HG03460 (cell line): ENCODE results near the gene RARA.
"Not testable (repeated sequence)": the region's sequence is repeated elsewhere in the genome, so short reads cannot be mapped to it uniquely, and the experiment has no call there.

Source experiments
- ATAC-seq: cut with Tn5 transposase; IDR thresholded peaks from one replicate; pipeline ENCODE4 v1.9.1; 2021; ENCODE audit not compliant: unreplicated experiment

Gene RARA

DNA sequence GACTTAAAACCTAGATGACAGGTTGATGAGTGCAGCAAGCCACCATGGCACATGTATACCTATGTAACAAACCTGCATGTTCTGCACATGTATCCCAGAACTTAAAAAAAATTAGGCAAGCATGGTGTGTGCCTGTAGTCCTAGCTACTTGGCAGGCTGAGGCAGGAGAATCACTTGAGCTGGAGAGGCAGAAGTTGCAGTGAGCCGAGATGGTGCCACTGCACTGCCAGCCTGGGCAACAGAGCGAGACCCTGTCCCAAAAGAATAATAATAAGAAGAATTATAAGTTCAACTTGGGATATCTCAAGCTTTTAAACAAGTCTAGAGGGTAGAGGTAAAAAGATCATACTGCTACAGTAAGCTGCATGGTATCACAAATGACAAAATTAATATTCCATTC lies 11.5 kb upstream of the RARA start:
- ATAC-seq: no peak

DNA sequence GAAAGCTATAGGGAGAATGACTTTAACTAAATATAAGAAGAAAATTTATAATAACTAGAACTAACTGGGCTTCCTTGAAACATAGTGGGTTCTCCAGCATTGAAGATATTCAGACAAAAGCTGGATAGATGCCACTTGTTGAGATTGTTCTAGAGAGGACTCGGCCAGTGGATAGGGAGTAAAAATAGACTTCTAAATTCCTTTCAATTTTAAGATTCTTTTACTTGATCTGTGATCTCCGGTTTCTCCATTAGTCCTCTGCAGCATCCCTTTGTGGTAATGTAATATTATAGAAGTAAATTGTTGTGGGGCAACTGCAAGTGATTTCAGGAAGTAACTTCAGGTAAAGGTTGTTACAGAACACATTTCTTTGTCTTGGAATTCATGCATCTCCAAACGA lies 10.3 kb upstream of the RARA start:
- ATAC-seq: no peak

GRCh38 chr17:40299159-40299757 lies 9.7 kb upstream of the RARA start:
- ATAC-seq: not testable (repeated sequence)

GRCh38 chr17:40301315-40301714 lies 7.7 kb upstream of the RARA start:
- ATAC-seq: no peak

DNA sequence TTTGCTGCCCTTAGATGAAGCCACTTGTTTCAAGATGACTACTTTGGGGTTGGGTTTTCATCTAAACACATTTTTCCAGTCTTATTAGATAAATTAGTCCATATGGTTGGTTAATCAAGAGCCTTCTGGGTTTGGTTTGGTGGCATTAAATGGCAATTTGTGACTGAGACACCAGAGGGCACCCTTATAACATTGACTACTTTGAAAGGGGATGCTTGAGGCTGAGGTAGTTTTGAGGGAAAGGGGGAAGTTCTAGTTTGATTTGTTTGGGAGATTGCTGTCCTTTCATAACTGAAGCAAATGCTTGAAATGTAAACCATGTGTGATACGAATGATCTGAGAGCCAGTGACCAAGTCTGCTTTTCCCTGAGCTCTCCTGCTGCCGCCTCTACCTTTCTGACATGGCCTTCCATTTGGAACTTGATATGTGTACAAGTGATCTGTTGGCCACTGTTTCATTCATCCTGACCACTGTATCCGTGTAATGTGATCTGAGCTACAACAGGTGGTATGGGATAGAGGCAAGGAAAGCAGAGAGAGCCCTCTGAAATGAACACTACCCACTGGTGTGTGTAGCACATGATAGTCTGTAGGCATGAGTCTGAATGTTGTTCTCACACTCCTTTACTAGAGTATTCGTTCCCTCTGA lies 5.8 kb upstream of the RARA start:
- ATAC-seq: no peak

- no peak for ATAC-seq
These were observed 5.0 kb upstream of the RARA start for GRCh38 chr17:40303708-40304551.

DNA sequence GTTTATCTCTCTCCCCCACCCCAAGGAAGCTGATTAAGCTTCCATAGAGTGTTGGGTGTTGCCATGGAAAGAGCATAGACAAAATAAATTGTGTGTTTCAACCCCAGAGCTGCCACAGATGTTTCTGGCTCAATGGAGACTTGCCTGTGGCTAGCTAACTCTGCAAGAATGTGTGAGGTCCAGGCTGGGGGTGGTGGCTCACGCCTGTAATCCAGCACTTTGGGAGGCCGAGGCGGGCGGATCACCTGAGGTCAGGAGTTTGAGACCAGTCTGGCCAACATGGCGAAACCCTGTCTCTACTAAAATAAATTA lies 4.5 kb upstream of the RARA start:
- not testable (repeated sequence) for ATAC-seq

- not testable (repeated sequence) for ATAC-seq
These were observed 4.1 kb upstream of the RARA start for GRCh38 chr17:40304866-40305265.

DNA sequence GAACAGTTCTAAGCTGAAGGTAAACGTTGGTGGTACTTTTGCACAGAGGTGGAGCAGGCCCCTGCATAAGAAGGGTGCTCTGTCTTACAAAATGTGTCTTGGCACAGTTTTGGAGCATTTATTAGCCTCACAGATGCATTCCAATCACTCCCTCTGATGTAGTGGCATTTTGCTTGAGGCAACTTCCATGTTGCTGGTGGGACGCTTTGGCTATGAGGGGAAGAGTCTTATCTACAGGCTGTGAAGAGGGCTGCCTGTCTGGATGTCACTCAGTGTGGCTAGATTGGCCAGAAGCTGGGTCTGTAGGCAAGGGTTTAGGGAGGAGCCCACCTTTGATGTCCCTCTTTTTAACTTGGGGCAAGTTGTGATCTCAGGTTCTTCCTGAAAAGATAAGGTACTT lies 2.6 kb upstream of the RARA start:
- no peak for ATAC-seq

DNA sequence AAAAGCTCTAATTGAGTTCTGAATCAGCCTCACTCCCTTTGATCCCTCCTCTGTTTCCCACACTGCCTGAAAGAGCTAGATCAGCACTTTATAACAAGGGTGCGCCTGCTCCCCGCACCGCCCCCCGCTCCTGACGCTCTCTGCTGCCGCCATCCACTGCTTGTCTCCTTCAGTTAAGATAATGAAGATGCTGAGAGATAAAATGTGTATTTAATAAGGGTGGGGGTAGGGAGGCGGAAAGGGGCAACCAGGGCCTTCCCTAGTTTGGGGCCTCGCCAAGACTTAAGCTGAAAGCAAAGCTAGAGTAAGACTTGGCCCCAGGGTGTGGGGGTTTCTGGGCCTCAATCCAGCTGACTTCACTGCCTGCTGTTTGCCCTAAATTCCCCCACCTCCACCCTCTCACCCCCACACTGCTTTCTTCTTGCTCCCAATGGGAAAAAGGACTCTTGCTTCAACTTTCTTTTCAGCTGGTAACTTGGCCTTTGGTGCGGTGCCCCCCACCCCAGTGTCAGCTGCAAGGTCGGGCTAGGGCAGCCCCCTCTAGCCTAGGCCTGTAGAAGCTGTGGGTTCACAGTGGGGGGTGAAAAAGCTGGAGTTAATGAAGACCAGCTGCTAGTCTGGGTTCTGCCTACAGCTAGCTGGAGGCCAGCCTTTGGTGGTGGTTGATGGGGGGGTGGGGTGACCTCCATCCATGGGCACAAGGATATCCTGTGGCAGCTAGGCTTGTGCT lies 1.8 kb upstream of the RARA start:
- no peak for ATAC-seq

- ATAC-seq: no peak
These were observed 1.2 kb upstream of the RARA start for GRCh38 chr17:40307740-40308239.

DNA sequence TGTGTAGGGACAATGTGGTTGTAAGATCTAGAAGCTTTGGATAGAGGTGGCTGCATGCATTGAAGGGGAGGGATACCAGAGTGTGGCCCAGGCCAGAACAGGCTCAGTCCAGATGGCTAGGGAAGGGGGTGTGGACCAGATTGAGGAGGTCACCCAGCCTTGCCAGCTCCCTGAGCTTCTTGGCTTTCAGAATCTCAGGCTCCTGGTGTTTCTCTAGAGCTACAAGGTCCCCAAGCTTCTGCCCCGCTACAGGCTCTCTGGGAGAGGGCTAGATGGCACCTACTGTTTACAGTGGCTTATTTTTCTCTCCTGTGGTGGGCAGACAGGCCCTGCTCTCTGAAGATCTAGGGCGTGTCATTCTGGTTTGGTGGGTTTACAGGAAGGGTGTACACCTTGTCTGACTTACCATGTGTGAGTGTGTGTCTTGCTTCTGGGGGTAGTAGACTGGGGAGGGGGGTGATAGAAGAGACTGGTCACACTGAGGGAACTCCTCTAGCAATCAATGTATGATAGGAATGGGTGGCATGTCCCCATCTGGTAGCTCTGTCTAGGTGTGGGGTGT lies 1.1 kb downstream of the RARA start:
- no peak for ATAC-seq

DNA sequence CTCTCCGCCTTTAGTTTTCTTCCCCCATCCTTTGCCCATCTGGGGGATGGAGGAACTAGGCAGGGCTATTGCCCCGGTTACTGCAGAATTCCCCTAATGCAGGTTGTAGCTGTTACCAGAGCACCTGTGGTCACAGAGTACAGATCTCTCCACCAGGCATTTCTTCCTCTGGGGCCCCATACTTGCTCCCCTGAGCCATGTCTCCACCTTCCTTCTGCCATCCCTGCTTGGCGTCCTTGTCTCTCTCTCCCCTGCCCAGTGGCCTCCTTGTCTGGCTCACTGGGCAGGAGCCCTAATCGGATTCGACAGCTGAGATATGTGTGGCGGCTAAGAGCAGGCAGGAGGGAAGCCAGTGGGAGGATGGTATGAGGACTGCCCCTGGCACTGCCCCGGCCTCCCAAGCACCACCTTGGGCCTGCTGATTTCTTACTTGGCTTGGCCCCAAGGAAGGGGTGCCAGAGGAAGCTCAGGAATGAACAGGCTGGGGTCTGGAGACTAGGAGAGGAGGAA lies 2.0 kb downstream of the RARA start:
- no peak for ATAC-seq

DNA sequence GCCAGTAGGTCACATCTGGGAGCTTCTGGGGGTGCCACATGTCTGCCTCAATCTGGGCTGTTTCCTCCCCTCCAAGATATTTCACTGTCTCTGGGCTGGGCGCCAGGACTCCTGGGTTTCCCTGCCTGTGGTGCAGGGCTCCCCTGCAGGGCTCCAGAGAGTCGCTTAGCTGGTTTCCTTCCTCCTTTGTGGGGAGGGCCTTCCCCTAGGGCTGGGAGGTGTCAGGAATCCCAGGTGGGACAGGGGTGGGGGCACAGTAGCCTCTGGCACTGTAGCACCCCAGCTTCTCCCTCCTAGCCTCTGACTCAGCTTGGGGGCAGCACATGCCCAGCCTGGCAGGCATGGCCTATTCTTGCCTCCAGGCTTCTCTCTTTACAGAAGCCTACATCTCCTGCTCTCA lies 2.6 kb downstream of the RARA start:
- ATAC-seq: no peak

- ATAC-seq: no peak
These were observed 3.3 kb downstream of the RARA start for GRCh38 chr17:40312131-40312731.

- no peak for ATAC-seq
These were observed 4.1 kb downstream of the RARA start for GRCh38 chr17:40312893-40313667.

DNA sequence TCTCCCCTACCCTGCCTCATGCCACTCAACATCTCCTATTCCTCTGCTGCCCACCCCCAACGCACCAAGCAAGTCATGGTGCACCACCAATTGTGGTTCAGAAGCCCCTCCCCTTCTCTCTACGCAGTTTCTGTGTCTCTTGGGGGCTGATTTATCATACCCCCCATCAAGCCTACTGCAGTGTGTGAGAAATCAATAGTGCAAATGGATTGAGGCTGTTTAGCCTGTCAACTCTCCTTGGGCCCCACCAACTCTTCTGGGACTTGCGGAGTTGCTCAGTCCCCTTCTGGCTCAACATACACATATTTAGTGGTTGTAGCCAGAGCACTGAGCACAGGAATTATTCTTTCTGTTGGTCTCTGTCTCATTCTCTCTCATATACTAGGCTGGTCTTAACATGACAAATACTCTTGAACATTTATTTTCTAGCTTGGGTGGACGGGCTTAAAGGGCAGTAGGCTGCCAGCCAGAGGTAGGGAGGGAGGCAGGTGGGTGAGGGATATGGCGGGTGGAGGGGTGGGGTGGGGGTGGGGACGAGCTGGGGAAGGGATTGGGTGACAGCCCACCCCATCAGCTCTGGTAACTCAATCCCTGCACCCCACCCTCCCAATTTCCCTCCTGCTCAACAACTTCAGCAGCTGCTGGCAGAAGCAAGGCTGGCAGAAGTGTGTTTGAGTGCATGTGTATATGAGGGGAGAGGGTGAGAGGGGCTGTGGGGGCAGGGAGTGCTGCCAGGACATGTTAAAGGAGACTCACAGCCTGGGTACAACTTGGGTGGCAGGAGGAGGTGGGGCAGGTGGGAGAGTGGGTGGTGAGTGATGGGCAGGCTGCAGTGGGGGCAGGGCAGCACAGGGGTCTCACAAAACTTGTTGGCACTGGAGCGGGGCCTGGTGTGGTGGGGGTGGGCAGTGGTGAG lies 4.9 kb downstream of the RARA start:
- ATAC-seq: no peak

DNA sequence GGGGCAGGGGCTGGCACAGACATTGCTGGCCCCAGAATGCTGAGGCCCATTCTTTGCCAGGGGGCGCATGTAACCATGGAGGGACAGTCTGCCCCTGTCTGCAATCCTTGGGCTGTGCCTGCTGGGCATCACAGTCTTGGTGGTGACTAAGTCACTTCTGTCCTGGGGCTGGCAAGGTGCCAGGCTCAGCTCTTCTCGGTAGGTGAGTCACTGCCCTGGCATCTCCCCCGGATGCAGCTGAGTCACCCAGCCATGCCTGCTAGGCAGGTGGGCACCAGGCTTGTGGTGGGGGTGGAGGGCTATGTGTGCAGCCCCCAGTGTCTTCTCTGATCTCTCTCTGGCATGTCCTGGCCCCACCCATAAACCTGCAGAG lies 5.6 kb downstream of the RARA start:
- ATAC-seq: no peak

- no peak for ATAC-seq
These were observed 6.2 kb downstream of the RARA start for GRCh38 chr17:40315206-40315605.
